ENCODE measurements around the gene MDM2. TPM values are rescaled to one million over a fixed set of nuclear protein-coding genes. Genes with fewer than 3 reads are reported as not detected.

Gene MDM2
- total and polyA plus RNA-seq, 2 of the 13 experiments (the other 11 are each of a cell fraction or from before 2014, with no cell fraction given), result 29.3 to 314 TPM

DNA sequence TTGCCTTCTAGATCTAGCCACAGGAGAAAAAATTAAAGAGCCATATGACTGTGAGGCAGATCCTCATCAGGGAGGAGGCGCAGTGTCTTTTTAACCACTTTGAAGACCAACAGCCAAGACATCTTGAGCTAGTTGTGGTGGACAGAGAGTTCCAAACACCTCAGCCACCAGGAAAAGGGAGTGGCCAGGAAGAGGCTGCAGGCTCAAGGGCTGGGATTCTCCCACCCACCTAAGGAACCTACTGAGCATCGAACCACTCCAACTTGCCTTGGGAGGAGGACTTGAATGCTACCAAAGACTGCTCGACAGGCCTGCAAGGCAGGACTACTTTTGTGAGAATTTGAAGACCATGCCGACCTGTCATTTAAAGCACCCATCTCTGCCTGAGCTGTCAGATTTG is 14.5 kb upstream of the MDM2 start:
- intact Hi-C loops (cut with micrococcal nuclease; ENCODE audit: unreplicated experiment) (no loop called here), in situ Hi-C loops (cut with HindIII; ENCODE audit: extremely low pct_ligation_motif_present, low pct_unique_long_range_greater_than_20kb) (no loop called here)
- no peak overlapping the region for H3K4me2 ChIP-seq (ENCODE audit: low read depth, low read length)
- DNase-seq (ENCODE audit: low spot score) (no peak), ATAC-seq (no peak), FAIRE-seq (no peak)
- no peak overlapping the region for H3K4me3 ChIP-seq (replicated peaks in 1 of 3; ENCODE audit: insufficient read depth in 1 of 3, low read depth in 2 of 3, low read length in 3 of 3)
- H3K36me3 ChIP-seq (replicated peaks in 1 of 2; ENCODE audit: control insufficient read depth in 1 of 2, insufficient read depth in 2 of 2, low read length in 2 of 2), result no peaks in the 10 kb centered on the region
- 100% methylated on average over 4 of the region's 4 CpGs for WGBS (ENCODE audit: low lambda C conversion rate)
- no peaks in the 10 kb centered on the region for H4K20me1 ChIP-seq (ENCODE audit: insufficient read depth, low read length)
- POLR2A ChIA-PET, result interaction anchor here (0.6 to 2.4 kb wide), 4 partner anchors 8 to 183 kb away, joined by 3 to 26 read pairs (median 4); partner anchors contain the start of genes MDM2 and RAP1B
- H3K27me3 ChIP-seq (ENCODE audit: control insufficient read depth in 1 of 2, insufficient read depth in 2 of 2, low read length in 2 of 2), result no peaks in the 10 kb centered on the region
- no peak overlapping the region for H3K27ac ChIP-seq (ENCODE audit: extremely low read length, insufficient read depth, low read length)
- TF ChIP-seq, protein P1, sequence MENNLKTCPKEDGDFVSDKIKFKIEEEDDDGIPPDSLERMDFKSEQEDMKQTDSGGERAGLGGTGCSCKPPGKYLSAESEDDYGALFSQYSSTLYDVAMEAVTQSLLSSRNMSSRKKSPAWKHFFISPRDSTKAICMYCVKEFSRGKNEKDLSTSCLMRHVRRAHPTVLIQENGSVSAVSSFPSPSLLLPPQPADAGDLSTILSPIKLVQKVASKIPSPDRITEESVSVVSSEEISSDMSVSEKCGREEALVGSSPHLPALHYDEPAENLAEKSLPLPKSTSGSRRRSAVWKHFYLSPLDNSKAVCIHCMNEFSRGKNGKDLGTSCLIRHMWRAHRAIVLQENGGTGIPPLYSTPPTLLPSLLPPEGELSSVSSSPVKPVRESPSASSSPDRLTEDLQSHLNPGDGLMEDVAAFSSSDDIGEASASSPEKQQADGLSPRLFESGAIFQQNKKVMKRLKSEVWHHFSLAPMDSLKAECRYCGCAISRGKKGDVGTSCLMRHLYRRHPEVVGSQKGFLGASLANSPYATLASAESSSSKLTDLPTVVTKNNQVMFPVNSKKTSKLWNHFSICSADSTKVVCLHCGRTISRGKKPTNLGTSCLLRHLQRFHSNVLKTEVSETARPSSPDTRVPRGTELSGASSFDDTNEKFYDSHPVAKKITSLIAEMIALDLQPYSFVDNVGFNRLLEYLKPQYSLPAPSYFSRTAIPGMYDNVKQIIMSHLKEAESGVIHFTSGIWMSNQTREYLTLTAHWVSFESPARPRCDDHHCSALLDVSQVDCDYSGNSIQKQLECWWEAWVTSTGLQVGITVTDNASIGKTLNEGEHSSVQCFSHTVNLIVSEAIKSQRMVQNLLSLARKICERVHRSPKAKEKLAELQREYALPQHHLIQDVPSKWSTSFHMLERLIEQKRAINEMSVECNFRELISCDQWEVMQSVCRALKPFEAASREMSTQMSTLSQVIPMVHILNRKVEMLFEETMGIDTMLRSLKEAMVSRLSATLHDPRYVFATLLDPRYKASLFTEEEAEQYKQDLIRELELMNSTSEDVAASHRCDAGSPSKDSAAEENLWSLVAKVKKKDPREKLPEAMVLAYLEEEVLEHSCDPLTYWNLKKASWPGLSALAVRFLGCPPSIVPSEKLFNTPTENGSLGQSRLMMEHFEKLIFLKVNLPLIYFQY (CRISPR knock-in tag; IDR thresholded peaks at IDR 0.05; ENCODE audit: borderline replicate concordance), result no peak
- TF ChIP-seq CAMTA2 (CRISPR knock-in tag; IDR thresholded peaks at IDR 0.05; ENCODE audit: borderline replicate concordance), result no peak
- TF ChIP-seq, protein P2, sequence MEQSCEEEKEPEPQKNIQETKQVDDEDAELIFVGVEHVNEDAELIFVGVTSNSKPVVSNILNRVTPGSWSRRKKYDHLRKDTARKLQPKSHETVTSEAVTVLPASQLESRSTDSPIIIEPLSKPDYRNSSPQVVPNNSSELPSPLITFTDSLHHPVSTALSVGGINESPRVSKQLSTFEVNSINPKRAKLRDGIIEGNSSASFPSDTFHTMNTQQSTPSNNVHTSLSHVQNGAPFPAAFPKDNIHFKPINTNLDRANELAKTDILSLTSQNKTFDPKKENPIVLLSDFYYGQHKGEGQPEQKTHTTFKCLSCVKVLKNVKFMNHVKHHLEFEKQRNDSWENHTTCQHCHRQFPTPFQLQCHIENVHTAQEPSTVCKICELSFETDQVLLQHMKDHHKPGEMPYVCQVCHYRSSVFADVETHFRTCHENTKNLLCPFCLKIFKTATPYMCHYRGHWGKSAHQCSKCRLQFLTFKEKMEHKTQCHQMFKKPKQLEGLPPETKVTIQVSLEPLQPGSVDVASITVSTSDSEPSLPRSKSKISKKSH (CRISPR knock-in tag; IDR thresholded peaks at IDR 0.05; ENCODE audit: borderline replicate concordance), result no peak
- TF ChIP-seq RFX5 (IDR thresholded peaks at IDR 0.05; ENCODE audit: low read depth, low read length), result no peak
- TF ChIP-seq, protein P3, sequence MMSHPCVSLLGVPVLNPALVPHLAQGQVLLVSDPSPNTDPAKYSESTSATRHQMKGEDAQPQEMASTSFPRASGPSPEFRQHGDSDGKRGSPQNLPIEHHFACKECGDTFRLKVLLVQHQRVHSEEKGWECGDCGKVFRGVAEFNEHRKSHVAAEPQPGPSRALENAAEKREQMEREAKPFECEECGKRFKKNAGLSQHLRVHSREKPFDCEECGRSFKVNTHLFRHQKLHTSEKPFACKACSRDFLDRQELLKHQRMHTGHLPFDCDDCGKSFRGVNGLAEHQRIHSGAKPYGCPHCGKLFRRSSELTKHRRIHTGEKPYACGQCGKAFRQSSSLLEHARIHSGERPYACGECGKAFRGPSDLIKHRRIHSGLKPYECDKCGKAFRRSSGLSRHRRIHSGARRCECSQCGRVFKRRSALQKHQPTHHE (CRISPR knock-in tag; IDR thresholded peaks at IDR 0.05; ENCODE audit: borderline replicate concordance), result no peak
- no peak for TF ChIP-seq MED13 (CRISPR knock-in tag; IDR thresholded peaks at IDR 0.05)
- TF ChIP-seq EEA1 (CRISPR knock-in tag; IDR thresholded peaks at IDR 0.05; ENCODE audit: borderline replicate concordance), result no peak
- no peak for TF ChIP-seq SMAD9 (CRISPR knock-in tag; IDR thresholded peaks at IDR 0.05)
- TF ChIP-seq, protein P4, sequence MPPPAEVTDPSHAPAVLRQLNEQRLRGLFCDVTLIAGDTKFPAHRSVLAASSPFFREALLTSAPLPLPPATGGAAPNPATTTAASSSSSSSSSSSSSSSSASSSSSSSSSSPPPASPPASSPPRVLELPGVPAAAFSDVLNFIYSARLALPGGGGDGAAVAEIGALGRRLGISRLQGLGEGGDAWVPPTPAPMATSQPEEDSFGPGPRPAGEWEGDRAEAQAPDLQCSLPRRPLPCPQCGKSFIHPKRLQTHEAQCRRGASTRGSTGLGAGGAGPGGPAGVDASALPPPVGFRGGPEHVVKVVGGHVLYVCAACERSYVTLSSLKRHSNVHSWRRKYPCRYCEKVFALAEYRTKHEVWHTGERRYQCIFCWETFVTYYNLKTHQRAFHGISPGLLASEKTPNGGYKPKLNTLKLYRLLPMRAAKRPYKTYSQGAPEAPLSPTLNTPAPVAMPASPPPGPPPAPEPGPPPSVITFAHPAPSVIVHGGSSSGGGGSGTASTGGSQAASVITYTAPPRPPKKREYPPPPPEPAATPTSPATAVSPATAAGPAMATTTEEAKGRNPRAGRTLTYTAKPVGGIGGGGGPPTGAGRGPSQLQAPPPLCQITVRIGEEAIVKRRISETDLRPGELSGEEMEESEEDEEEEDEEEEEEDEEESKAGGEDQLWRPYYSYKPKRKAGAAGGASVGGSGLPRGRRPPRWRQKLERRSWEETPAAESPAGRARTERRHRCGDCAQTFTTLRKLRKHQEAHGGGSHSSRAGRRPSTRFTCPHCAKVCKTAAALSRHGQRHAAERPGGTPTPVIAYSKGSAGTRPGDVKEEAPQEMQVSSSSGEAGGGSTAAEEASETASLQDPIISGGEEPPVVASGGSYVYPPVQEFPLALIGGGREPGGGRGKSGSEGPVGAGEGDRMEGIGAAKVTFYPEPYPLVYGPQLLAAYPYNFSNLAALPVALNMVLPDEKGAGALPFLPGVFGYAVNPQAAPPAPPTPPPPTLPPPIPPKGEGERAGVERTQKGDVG (CRISPR knock-in tag; IDR thresholded peaks at IDR 0.05; ENCODE audit: borderline replicate concordance), result no peak
- TF ChIP-seq PAX8 (CRISPR knock-in tag; IDR thresholded peaks at IDR 0.05; ENCODE audit: borderline replicate concordance), result no peak
- BruUV-seq (replicated peaks), result no TSS peak
- no peak overlapping the region for H3K9ac ChIP-seq (ENCODE audit: insufficient read depth, low read depth, low read length)
- H3K79me2 ChIP-seq (ENCODE audit: insufficient read depth, low read length), result peaks cover 3% of the 10 kb centered on the region
- CTCF ChIA-PET (ENCODE audit: low intra/inter-chr PET ratio, low total read pairs), result no interaction called here
- H2AFZ ChIP-seq (ENCODE audit: low read length), result no peak overlapping the region
- H3K4me1 ChIP-seq (ENCODE audit: insufficient read depth, low read length), result peaks cover 45% of the 10 kb centered on the region
- no peaks in the 10 kb centered on the region for H3K9me3 ChIP-seq (ENCODE audit: low read length)

Measured in HepG2 (cell line).